Smooth muscle cell (in vitro differentiated cells): ENCODE results near the gene STAB1. TPM values are rescaled to one million over a fixed set of nuclear protein-coding genes. Genes with fewer than 3 reads are reported as not detected.

Experiments
- DNase-seq: peaks from one replicate; lab custom pipeline; 2025; ENCODE audit not compliant: unreplicated experiment; lab: John Stamatoyannopoulos, UW
- H2AFZ ChIP-seq: fragments of 200-600 bp; sonication (generic); 2 replicates; pipeline ENCODE4 v1.6.0; 2016; ENCODE audit warnings: antibody characterized with exemption, low read depth, mild to moderate bottlenecking
- H3F3A ChIP-seq: fragments of 200-600 bp; sonication (generic); 2 replicates; pipeline ENCODE4 v1.6.0; 2017; ENCODE audit warnings: antibody characterized with exemption, low read depth
- H3K27ac ChIP-seq: fragments of 200-600 bp; sonication (generic); 2 replicates; pipeline ENCODE4 v1.5.1; 2016; ENCODE audit warnings: low read depth, mild to moderate bottlenecking
- H3K27me3 ChIP-seq: fragments of 200-600 bp; sonication (generic); 2 replicates; pipeline ENCODE4 v1.6.1; 2016; ENCODE audit warnings: low read depth, mild to moderate bottlenecking
- H3K36me3 ChIP-seq: fragments of 200-600 bp; sonication (generic); 2 replicates; pipeline ENCODE4 v1.5.1; 2016; ENCODE audit warnings: low read depth
- H3K4me1 ChIP-seq: fragments of 200-600 bp; sonication (generic); 2 replicates; pipeline ENCODE4 v1.5.1; 2016; ENCODE audit warnings: low read depth
- H3K4me2 ChIP-seq: fragments of 200-600 bp; sonication (generic); 2 replicates; pipeline ENCODE4 v1.6.0; 2016; ENCODE audit warnings: mild to moderate bottlenecking
- H3K4me3 ChIP-seq: fragments of 200-600 bp; sonication (generic); 2 replicates; pipeline ENCODE4 v1.5.1; 2016; ENCODE audit warnings: mild to moderate bottlenecking
- H3K79me2 ChIP-seq: fragments of 200-600 bp; sonication (generic); 2 replicates; pipeline ENCODE4 v1.6.0; 2016; ENCODE audit warnings: low read depth, mild to moderate bottlenecking
- H3K9ac ChIP-seq: fragments of 200-600 bp; sonication (generic); 2 replicates; pipeline ENCODE4 v1.6.0; 2016; ENCODE audit warnings: low read depth
- H3K9me3 ChIP-seq: fragments of 200-600 bp; sonication (generic); replicated peaks from 2 replicates; pipeline ENCODE4 v1.5.1; 2016; ENCODE audit warnings: low read depth
- H4K20me1 ChIP-seq: fragments of 200-600 bp; sonication (generic); 2 replicates; pipeline ENCODE4 v1.6.0; 2016; ENCODE audit warnings: low read depth
- CTCF ChIP-seq: fragments of 200-600 bp; sonication (generic); IDR thresholded peaks from 2 replicates; pipeline ENCODE4 v1.5.1; 2017; ENCODE audit warnings: borderline replicate concordance, mild to moderate bottlenecking, antibody characterized with exemption; ENCODE audit not compliant: insufficient read depth, poor library complexity, severe bottlenecking
- WGBS: methylation state at CpG from one replicate; pipeline ENCODE4 v1.1.7; 2016; ENCODE audit warnings: low lambda C conversion rate; 5-methylcytosine and 5-hydroxymethylcytosine counted together
- polyA plus RNA-seq: library from polyadenylated mRNA; unstranded; fragments of >200 nt; fragmentation: Nextera tagmentation; extraction: Ambion mirVana; gene quantifications from 2 replicates; pipeline ENCODE4 v1.2.1, GENCODE V29; 2016
- total RNA-seq: library from RNA; depleted of rRNA; stranded (reverse); fragments of >200 nt; gene quantifications from 2 replicates; pipeline ENCODE4 v1.2.3, GENCODE V29; 2014

The STAB1 gene
- total and polyA plus RNA-seq, 2 experiments from 2014 or later: 0.22 to 0.25 TPM

GRCh38 chr3:52520141-52520667 lies 25.1 kb downstream of the STAB1 start:
- TF ChIP-seq CTCF: no peak
- Histone ChIP-seq H3K27ac (no peak overlapping the region), H4K20me1 (peaks cover 9% of the 10 kb centered on the region)

GRCh38 chr3:52520716-52521487 lies 25.8 kb downstream of the STAB1 start:
- DNase-seq: no peak
- no peaks in the 10 kb centered on the region for H3K79me2 ChIP-seq
- H3K4me1 ChIP-seq: no peaks in the 10 kb centered on the region
- H3K36me3 ChIP-seq: no peaks in the 10 kb centered on the region
- H3K27ac ChIP-seq: no peak overlapping the region
- no peak overlapping the region for H3K4me3 ChIP-seq
- no peak overlapping the region for H2AFZ ChIP-seq
- H3K9ac ChIP-seq: no peak overlapping the region
- WGBS: 94% methylated on average over 20 of the region's 20 CpGs
- H3K9me3 ChIP-seq: no peaks in the 10 kb centered on the region
- no peak overlapping the region for H3K4me2 ChIP-seq
- no peaks in the 10 kb centered on the region for H3F3A ChIP-seq
- H4K20me1 ChIP-seq: peaks cover 14% of the 10 kb centered on the region
- H3K27me3 ChIP-seq: no peaks in the 10 kb centered on the region
- TF ChIP-seq CTCF: no peak

More at GRCh38 chr3:52520141-52520667, 25.1 kb downstream of the STAB1 start:
- no peaks in the 10 kb centered on the region for H3F3A ChIP-seq
- H3K4me3 ChIP-seq: no peak overlapping the region
- no peaks in the 10 kb centered on the region for H3K36me3 ChIP-seq
- no peaks in the 10 kb centered on the region for H3K4me1 ChIP-seq
- 89% methylated on average over 13 of the region's 14 CpGs for WGBS
- H3K9me3 ChIP-seq: no peaks in the 10 kb centered on the region
- H2AFZ ChIP-seq: no peak overlapping the region
- no peaks in the 10 kb centered on the region for H3K79me2 ChIP-seq
- no peak overlapping the region for H3K4me2 ChIP-seq
- H3K27me3 ChIP-seq: no peaks in the 10 kb centered on the region
- no peak overlapping the region for H3K9ac ChIP-seq
- DNase-seq: no peak

GRCh38 chr3:52521488-52521824 lies 26.3 kb downstream of the STAB1 start:
- H3K27ac ChIP-seq: no peak overlapping the region
- no peak for TF ChIP-seq CTCF
- no peaks in the 10 kb centered on the region for H3K27me3 ChIP-seq
- H3F3A ChIP-seq: no peaks in the 10 kb centered on the region
- no peak overlapping the region for H3K9ac ChIP-seq
- H3K4me2 ChIP-seq: no peak overlapping the region
- no peaks in the 10 kb centered on the region for H3K36me3 ChIP-seq
- peaks cover 18% of the 10 kb centered on the region for H4K20me1 ChIP-seq
- 89% methylated on average over 8 of the region's 8 CpGs for WGBS
- H3K9me3 ChIP-seq: no peaks in the 10 kb centered on the region
- no peaks in the 10 kb centered on the region for H3K4me1 ChIP-seq
- H2AFZ ChIP-seq: no peak overlapping the region
- no peak overlapping the region for H3K4me3 ChIP-seq
- no peak for DNase-seq
- no peaks in the 10 kb centered on the region for H3K79me2 ChIP-seq
